Measurements from ENCODE around the gene TMPRSS9. TPM values are rescaled to one million over a fixed set of nuclear protein-coding genes. Genes with fewer than 3 reads are reported as not detected.

The TMPRSS9 gene
- total and polyA plus RNA-seq, 4 donors: 0.05 to 0.37 (median 0.09) TPM; not detected in 1

- ATAC-seq (ENCODE audit: insufficient read depth, low FRiP score): no peak
- Histone ChIP-seq H3K9me3 (ENCODE audit: control insufficient read depth in 4 of 4, insufficient read depth in 3 of 4, low read length in 3 of 4) (no peaks in the 10 kb centered on the region), H3K36me3 (ENCODE audit: control insufficient read depth in 4 of 4, insufficient read depth in 4 of 4, low read length in 4 of 4) (peaks cover 0 to 29% (median 8%) of the 10 kb centered on the region in 4 donors), H3K4me3 (no peak overlapping the region), H3K27ac (ENCODE audit: low read depth in 1 of 2, low read length in 1 of 2) (no peak overlapping the region), H3K9ac (ENCODE audit: insufficient read depth in 1 of 2, low read length in 2 of 2) (no peak overlapping the region), H3K4me1 (ENCODE audit: control insufficient read depth in 5 of 5, insufficient read depth in 5 of 5, low read length in 5 of 5) (peaks cover 0 to 28% (median 3%) of the 10 kb centered on the region in 5 donors), H3K27me3 (ENCODE audit: control insufficient read depth in 3 of 3, insufficient read depth in 3 of 3, low read length in 2 of 3) (no peaks in the 10 kb centered on the region)
- 93 to 99% methylated on average over 21 of the region's 21 CpGs for WGBS, 2 donors
- no peak for DNase-seq
- TF ChIP-seq, protein P1, sequence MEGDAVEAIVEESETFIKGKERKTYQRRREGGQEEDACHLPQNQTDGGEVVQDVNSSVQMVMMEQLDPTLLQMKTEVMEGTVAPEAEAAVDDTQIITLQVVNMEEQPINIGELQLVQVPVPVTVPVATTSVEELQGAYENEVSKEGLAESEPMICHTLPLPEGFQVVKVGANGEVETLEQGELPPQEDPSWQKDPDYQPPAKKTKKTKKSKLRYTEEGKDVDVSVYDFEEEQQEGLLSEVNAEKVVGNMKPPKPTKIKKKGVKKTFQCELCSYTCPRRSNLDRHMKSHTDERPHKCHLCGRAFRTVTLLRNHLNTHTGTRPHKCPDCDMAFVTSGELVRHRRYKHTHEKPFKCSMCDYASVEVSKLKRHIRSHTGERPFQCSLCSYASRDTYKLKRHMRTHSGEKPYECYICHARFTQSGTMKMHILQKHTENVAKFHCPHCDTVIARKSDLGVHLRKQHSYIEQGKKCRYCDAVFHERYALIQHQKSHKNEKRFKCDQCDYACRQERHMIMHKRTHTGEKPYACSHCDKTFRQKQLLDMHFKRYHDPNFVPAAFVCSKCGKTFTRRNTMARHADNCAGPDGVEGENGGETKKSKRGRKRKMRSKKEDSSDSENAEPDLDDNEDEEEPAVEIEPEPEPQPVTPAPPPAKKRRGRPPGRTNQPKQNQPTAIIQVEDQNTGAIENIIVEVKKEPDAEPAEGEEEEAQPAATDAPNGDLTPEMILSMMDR (IDR thresholded peaks at IDR 0.05; ENCODE audit: control extremely low read depth, extremely low read depth): no peak
These were observed 21.9 kb upstream of the TMPRSS9 start for GRCh38 chr19:2338055-2338615.

DNA sequence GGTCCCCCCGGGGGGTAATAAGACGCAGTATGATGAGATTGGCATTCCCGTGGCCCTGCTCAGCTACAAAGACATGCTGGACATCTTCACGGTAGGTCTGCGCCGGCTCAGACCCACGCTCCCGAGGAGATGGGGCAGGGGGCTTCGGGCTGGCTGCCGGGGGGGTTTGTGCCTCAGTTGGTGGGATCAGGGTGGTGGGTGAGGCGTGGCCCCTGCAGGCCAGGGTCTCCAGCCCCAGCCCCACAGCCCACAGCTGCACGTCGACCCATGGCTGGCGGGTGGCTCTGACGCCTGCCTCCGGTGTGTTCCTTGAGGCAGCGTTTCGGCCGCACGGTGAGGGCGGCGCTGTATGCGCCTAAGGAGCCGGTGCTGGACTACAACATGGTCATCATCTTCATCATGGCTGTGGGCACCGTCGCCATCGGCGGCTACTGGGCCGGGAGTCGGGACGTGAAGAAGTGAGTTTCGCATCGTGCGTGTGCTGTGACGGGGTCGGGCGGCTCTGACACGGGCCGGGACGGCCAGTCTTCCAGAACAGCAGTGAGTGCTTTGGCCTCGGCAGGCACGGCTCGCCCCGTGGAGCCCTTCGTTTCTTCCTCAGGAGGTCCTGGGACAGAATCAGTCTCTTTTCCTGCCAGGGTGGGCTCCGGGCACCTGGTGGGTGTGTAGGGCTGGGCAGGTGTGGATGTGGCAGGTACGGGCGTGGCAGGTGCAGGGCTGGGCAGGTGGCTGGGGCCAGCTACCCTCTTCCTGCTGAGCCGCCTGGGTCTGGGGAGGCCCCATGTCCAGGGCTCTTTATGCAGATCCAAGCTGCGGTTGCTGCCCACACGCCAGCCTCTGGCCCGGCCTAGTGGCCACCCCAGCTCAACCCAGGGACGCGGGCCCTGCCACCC, 21.1 kb upstream of the TMPRSS9 start:
- Histone ChIP-seq H3K9ac (ENCODE audit: insufficient read depth in 1 of 2, low read length in 2 of 2) (no peak overlapping the region), H3K36me3 (ENCODE audit: control insufficient read depth in 4 of 4, insufficient read depth in 4 of 4, low read length in 4 of 4) (peaks cover 0 to 29% (median 8%) of the 10 kb centered on the region in 4 donors), H3K27me3 (ENCODE audit: control insufficient read depth in 3 of 3, insufficient read depth in 3 of 3, low read length in 2 of 3) (no peaks in the 10 kb centered on the region), H3K4me1 (ENCODE audit: control insufficient read depth in 5 of 5, insufficient read depth in 5 of 5, low read length in 5 of 5) (peaks cover 0 to 24% (median 0%) of the 10 kb centered on the region in 5 donors), H3K27ac (ENCODE audit: low read depth in 1 of 2, low read length in 1 of 2) (no peak overlapping the region), H3K4me3 (no peak overlapping the region), H3K9me3 (ENCODE audit: control insufficient read depth in 4 of 4, insufficient read depth in 3 of 4, low read length in 3 of 4) (no peaks in the 10 kb centered on the region)
- ATAC-seq (ENCODE audit: insufficient read depth, low FRiP score): no peak
- no peak for DNase-seq
- 97 to 98% methylated on average over 52 to 54 of the region's 54 CpGs for WGBS, 2 donors
- TF ChIP-seq, protein P1 (IDR thresholded peaks at IDR 0.05; ENCODE audit: control extremely low read depth, extremely low read depth): no peak

DNA sequence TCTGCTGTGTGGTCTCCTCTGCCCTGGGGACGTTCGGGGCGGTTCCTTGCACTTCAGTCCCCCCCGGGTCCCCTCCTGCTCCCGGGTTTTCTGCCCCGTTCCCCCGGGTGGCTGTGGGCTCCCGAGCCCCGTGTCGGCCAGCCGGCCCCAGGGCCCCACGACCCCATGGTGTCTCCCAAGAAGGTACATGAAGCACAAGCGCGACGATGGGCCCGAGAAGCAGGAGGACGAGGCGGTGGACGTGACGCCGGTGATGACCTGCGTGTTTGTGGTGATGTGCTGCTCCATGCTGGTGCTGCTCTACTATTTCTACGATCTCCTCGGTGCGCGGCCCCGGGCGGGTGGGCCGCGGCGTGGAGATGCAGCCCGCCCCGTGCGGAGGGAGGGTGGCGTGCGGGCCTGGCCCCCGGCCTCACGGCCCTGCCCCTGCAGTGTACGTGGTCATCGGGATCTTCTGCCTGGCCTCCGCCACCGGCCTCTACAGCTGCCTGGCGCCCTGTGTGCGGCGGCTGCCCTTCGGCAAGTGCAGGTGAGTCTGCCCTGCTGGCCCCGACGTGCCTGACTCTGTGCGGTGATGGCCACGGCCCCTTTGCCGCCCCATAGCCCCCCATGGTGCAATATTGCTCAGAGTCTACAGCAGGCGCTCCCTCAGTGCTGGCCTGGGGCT, 20.3 kb upstream of the TMPRSS9 start:
- Histone ChIP-seq H3K9me3 (ENCODE audit: control insufficient read depth in 4 of 4, insufficient read depth in 3 of 4, low read length in 3 of 4) (no peaks in the 10 kb centered on the region), H3K4me1 (ENCODE audit: control insufficient read depth in 5 of 5, insufficient read depth in 5 of 5, low read length in 5 of 5) (peaks cover 0 to 24% (median 0%) of the 10 kb centered on the region in 5 donors), H3K36me3 (ENCODE audit: control insufficient read depth in 4 of 4, insufficient read depth in 4 of 4, low read length in 4 of 4) (peaks cover 0 to 33% (median 10%) of the 10 kb centered on the region in 4 donors), H3K4me3 (no peak overlapping the region), H3K27ac (ENCODE audit: low read depth in 1 of 2, low read length in 1 of 2) (no peak overlapping the region), H3K27me3 (ENCODE audit: control insufficient read depth in 3 of 3, insufficient read depth in 3 of 3, low read length in 2 of 3) (no peaks in the 10 kb centered on the region), H3K9ac (ENCODE audit: insufficient read depth in 1 of 2, low read length in 2 of 2) (no peak overlapping the region)
- no peak for DNase-seq
- TF ChIP-seq, protein P1 (IDR thresholded peaks at IDR 0.05; ENCODE audit: control extremely low read depth, extremely low read depth): no peak
- ATAC-seq (ENCODE audit: insufficient read depth, low FRiP score): no peak
- 95 to 96% methylated on average over 42 to 52 of the region's 52 CpGs for WGBS, 2 donors
